HuH-7.5 (cell line): ENCODE data around the gene UGT1A6.
"Not testable (repeated sequence)": the region's sequence is repeated elsewhere in the genome, so short reads cannot be mapped to it uniquely, and the experiment has no call there.

Experiments
- DNase-seq: peaks from one replicate; pipeline ENCODE4 v3.0.0; 2011; ENCODE audit warnings: low spot score

The UGT1A6 gene

GRCh38 chr2:233686928-233687327 is 5.8 kb upstream of the UGT1A6 start:
- no peak for DNase-seq

DNA sequence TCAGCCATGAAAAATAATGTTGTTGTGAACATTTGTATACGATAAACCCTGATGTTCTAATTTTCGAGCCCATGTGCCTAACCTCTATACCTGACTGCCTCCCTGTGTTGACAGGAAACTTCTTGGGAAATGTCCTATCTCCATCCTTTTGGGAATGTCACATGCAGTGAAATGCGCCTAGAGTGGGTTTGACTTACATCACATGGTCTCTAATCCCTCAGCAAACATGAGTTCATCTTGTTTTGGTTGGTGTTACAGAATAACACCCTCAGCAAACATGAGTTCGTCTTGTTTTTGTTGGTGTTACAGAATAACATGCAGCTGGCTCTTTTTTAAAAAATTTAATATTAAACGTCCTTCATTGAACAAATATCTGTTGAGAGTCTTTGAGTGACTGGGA is 4.3 kb upstream of the UGT1A6 start:
- no peak for DNase-seq

DNA sequence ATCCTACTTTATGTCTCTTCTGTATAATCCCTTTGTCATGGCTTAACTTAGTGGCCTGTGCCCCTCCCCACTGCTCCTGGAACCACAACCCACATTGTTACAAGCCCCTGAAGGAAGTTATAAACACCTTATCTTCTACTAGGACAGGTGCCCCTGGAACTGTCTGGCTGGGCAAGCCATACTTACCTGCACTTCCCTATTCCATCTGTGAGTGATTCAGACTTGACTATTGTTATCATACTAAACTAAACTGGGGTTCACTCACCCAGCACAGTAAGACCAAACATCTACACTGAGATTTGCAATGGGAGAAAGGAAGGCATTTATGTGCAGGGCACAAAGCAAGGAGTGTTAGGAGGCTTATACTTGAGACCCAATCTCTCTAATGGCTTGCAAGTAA is 3.7 kb upstream of the UGT1A6 start:
- no peak for DNase-seq

DNA sequence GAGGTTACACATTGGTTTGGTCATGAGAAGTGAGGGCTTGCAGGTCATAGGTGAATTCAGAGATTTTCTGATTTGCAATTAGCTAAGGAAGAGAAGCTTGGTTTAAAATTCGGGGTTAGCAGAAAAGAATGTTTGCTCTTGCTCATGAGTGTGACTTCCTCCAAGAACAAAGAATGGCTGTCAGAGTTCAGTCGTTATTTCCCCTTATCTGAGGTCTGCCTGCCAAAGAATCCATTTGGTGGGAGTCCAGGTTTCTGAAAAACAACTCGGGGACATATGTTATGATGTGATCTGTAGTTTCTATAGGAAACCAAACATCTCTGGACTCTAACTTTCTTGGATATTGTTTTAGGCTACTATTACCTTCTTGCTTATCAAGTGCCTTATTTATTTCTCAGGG is 3.2 kb upstream of the UGT1A6 start:
- no peak for DNase-seq

DNA sequence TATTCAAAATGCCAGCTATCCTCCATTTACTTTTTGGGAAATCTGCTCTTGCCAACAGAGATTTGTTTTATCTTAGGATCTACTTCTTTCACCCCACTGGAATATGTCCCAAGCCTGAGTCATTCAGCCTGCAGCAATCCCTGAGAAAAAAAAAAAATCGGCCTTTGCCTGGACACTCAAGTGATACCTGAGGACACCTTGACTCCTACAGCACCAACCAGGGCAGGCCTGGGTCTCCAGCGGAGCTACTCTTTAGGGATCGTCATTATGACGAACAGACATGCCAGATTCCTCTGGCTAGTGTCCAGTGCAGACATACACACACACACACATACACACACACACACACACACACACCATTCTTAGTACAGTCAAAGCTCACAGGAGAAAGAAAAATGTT is 2.2 kb upstream of the UGT1A6 start:
- no peak for DNase-seq

DNA sequence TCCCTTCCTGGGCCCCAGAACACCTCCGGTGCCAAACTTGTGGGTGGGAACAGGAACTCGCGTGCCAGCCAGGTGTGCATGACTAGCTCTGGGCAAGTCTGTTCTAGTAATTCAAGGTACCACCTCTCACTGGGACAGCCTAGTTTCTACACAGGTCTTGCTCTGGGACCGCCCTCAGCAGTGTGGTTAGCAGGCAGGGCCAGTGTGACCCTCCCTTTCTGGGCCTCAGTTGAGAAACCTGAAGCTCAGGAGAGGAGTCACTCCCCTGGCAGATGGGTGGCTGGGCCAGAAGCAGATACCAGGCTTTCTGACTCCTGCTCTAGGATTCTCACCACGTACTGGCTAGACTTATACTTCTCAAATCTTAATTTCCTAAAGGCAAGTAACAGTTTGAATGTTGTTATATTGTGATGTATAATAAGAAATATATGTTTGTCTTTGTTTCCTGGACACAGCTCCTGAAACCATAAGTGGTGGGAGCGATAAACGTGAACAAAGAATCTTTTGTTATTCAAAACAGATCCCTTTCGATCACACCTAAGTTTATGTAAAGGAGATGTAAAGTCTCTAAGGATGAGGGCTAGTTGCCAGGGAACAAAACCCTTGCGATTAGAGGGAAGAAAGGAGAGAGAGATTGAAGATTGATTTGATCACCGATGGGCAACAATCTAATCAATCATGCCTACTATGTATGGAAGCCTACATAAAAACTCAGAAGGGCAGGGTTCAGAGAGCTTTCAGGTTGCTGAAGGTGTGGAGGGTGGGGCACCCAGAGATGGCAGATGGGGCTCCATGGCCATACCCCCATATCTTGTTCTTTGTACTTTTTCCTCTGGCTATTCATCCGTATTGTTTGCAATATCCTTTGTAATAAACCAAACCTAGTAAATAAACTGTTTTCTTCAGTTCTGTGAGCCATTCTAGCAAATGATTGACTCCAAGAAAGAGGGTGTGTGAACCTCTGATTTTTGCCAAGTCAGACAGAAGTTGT is 952 bp upstream of the UGT1A6 start:
- no peak for DNase-seq

- no peak for DNase-seq
Measured at GRCh38 chr2:233693963-233694362, 1.3 kb downstream of the UGT1A6 start.

DNA sequence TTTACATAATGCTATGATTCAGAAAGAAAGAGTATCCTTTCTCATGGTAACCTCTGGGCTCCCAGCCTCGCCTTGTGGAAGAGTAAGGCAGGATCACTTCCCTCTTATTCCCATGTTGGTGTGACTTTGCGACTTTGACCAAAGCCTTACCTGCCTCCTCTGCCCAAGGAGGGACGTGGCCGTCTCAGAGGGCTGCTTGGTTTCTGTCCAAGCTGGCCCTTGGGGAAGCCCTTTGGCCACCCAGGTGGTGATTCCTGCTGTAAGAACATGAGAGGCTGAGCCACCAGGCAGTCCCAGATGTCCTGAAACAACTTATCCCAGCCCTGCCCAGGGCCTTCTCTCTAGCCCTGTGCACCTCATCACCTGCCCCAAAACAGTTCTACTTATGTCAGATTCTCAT is 6.0 kb downstream of the UGT1A6 start:
- DNase-seq: no peak

GRCh38 chr2:233699424-233700027 is 6.8 kb downstream of the UGT1A6 start:
- no peak for DNase-seq

- no peak for DNase-seq
Measured at GRCh38 chr2:233700028-233700635, 7.4 kb downstream of the UGT1A6 start.

DNA sequence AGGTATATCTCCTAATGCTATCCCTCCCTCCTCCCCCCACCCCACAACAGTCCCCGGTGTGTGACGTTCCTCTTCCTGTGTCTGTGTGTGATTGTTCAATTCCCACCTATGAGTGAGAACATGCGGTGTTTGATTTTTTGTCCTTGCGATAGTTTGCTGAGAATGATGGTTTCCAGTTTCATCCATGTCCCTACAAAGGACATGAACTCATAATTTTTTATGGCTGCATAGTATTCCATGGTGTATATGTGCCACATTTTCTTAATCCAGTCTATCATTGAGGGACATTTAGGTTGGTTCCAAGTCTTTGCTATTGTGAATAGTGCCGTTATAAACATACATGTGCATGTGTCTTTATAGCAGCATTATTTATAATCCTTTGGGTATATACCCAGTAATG is 8.2 kb downstream of the UGT1A6 start:
- DNase-seq: not testable (repeated sequence)

- DNase-seq: no peak
Measured at GRCh38 chr2:233702238-233702637, 9.5 kb downstream of the UGT1A6 start.

DNA sequence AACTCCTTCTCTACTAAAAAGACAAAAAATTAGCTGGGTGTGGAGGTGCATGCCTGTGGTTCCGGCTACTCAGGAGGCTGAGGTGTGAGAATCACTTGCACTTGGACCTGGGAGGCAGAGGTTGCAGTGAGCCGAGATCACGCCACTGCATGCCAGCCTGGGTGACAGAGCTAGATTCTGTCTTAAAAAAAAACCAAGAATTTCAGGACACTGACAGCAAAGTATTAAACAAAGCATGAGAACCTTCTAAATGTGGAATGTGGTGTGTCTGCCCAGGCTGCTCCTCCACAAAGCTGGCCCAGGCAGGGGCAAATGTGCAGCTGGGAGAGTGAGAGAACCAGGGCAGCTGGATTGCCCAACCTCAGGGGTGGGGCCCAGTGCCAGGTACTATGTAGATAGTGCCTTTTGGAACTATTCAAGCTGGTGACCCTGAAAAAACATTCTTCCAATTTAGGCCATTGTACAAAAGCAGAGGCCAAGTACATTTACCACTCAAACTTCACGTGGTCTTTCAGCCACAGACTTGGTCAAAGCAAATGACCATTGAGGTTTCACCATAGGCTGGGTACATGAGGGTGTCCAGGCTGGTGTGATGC is 13.3 kb downstream of the UGT1A6 start:
- no peak for DNase-seq

- no peak for DNase-seq
Measured at GRCh38 chr2:233706720-233707119, 14.0 kb downstream of the UGT1A6 start.

DNA sequence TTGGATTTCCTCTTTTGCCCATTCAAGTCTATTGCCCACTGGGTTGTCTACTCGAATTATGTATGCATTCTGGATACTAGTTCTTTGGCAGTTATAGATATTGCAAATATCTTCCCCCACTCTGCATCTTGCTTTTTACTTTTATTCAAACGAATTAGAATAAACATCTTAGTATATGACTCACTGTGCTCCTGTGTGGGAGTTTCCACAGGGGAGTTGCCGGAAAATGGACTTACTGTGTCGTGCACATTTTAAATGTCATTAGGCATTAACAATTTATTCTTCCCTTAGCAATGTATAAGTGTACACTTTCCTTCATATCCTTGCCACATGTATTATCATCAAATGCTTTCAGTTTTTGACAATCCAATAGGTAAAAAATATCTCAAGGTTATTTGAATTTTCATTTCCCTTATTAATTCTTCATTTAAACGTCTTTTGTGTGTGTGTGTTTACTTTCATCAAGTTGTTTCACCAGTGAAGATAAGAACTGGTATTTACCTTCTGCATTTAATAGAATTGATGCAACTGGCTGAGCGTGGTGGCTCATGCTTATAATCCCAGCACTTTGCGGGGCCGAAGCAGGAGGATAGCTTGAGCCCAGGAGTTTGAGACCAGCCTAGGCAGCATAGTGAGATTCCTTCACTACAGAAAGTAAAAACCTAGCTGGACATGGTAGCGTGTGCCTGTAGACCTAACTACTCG is 15.4 kb downstream of the UGT1A6 start:
- DNase-seq: no peak

DNA sequence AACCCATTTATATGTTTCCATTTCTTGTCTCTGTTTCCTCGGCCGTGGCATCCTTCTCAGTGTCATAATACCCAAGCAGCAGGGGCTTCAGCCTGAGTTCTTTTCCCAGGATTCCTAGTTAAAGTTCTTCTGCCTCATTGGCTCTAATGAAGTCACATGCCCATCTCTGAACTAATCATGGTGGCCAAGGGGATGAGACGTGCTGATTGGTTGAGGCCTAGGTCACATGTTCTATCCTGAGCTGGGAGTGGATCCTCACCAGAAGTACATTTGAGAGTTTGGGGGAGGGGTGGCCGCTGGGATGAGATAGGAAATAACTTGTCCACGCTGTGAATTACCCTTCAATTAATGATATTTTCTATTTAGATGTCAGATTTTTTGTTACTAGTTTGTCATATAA is 16.3 kb downstream of the UGT1A6 start:
- no peak for DNase-seq

- peak; percentile 56 for DNase-seq
Measured at GRCh38 chr2:233711312-233712008, 18.8 kb downstream of the UGT1A6 start.

GRCh38 chr2:233712611-233713261 is 20.0 kb downstream of the UGT1A6 start, which contains the start of gene UGT1A5:
TSS of gene UGT1A5 (plus strand) at chr2:233712907. CDS start at chr2:233712992, 85 bp downstream.
- no peak for DNase-seq

GRCh38 chr2:233713262-233713615 is 20.5 kb downstream of the UGT1A6 start:
- DNase-seq: no peak

GRCh38 chr2:233714121-233714520 is 21.4 kb downstream of the UGT1A6 start:
- DNase-seq: no peak

DNA sequence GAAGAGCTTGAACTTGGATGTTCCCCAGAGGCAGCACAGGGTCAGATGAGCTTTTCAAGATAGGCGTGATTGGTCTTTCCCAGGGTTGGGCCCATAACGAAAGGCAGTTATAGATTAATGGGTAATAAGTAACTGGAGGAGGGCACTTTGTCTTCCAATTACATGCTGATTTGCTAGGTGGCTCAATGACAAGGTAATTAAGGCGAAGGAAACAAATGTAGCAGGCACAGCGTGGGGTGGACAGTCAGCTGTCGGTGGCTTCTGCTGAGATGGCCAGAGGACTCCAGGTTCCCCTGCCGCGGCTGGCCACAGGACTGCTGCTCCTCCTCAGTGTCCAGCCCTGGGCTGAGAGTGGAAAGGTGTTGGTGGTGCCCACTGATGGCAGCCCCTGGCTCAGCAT is 25.9 kb downstream of the UGT1A6 start, which contains the start of gene UGT1A4:
Gene UGT1A4 (plus strand): TSS at position 185 of the 400 bp plus-strand sequence. CDS start 85 bp downstream, at position 270.
- DNase-seq: no peak
